Glutamatergic neuron (in vitro differentiated cells): ENCODE measurements around the gene CHAC2. TPM values are rescaled to one million over a fixed set of nuclear protein-coding genes. Genes with fewer than 3 reads are reported as not detected.

Experiments used
- DNase-seq: peaks from one replicate; pipeline ENCODE4 v3.0.0; 2022
- H3K27ac Mint-ChIP-seq: one replicate; pipeline ENCODE4 v1.8.0; 2020; ENCODE audit warnings: mild to moderate bottlenecking, mixed read lengths, inconsistent platforms; ENCODE audit not compliant: unreplicated experiment
- H3K27me3 Mint-ChIP-seq: one replicate; pipeline ENCODE4 v1.8.0; 2020; ENCODE audit warnings: mild to moderate bottlenecking, moderate library complexity, mixed read lengths, inconsistent platforms; ENCODE audit not compliant: unreplicated experiment
- H3K36me3 Mint-ChIP-seq: one replicate; pipeline ENCODE4 v1.8.0; 2020; ENCODE audit warnings: mild to moderate bottlenecking, mixed read lengths, inconsistent platforms; ENCODE audit not compliant: unreplicated experiment
- H3K4me1 Mint-ChIP-seq: one replicate; pipeline ENCODE4 v1.8.0; 2020; ENCODE audit warnings: mild to moderate bottlenecking, low read depth, mixed read lengths, inconsistent platforms; ENCODE audit not compliant: unreplicated experiment
- H3K4me3 Mint-ChIP-seq: one replicate; pipeline ENCODE4 v1.8.0; 2020; ENCODE audit warnings: mild to moderate bottlenecking, mixed read lengths, inconsistent platforms; ENCODE audit not compliant: unreplicated experiment
- H3K9me3 Mint-ChIP-seq: one replicate; pipeline ENCODE4 v1.8.0; 2020; ENCODE audit warnings: mild to moderate bottlenecking, moderate library complexity, mixed read lengths, inconsistent platforms; ENCODE audit not compliant: unreplicated experiment
- total RNA-seq: library from RNA; stranded (reverse); fragmentation: NEBNext Ultra II Directional; extraction: Animal tissue kit (Norgen Biotek cat#: 25700); gene quantifications from one replicate; pipeline ENCODE4 v1.2.1, GENCODE V29; 2021; ENCODE audit not compliant: unreplicated experiment
- TF ChIP-seq, protein P1 (sequence below): fragments of 200-600 bp; sonication (generic); IDR thresholded peaks from one replicate; pipeline ENCODE4 v1.5.0; 2021; ENCODE audit not compliant: partially characterized antibody, unreplicated experiment

The CHAC2 gene
- total RNA-seq, 1 donor from 2014 or later: 1.7 TPM

DNA sequence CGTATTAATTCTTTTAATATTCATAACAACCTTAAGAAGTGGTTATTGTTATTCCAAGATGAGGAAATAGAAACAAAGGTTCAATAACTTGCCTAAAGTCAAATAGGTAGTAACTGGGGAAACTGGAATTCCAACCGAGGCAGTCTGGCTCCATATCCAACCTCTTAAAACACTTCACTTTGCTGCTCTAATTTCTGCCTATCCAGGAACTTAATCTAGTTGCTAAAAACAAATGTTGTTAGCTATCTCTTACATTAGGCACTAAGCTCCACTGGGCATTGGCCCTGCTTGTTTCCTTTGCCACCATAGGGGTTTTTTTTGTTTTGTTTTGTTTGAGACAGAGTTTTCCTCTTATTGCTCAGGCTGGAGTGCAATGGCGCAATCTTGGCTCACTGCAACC is 44.0 kb downstream of the CHAC2 start:
- DNase-seq: no peak
- no peak overlapping the region for H3K4me3 Mint-ChIP-seq
- TF ChIP-seq, protein P1, sequence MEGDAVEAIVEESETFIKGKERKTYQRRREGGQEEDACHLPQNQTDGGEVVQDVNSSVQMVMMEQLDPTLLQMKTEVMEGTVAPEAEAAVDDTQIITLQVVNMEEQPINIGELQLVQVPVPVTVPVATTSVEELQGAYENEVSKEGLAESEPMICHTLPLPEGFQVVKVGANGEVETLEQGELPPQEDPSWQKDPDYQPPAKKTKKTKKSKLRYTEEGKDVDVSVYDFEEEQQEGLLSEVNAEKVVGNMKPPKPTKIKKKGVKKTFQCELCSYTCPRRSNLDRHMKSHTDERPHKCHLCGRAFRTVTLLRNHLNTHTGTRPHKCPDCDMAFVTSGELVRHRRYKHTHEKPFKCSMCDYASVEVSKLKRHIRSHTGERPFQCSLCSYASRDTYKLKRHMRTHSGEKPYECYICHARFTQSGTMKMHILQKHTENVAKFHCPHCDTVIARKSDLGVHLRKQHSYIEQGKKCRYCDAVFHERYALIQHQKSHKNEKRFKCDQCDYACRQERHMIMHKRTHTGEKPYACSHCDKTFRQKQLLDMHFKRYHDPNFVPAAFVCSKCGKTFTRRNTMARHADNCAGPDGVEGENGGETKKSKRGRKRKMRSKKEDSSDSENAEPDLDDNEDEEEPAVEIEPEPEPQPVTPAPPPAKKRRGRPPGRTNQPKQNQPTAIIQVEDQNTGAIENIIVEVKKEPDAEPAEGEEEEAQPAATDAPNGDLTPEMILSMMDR: no peak
- no peaks in the 10 kb centered on the region for H3K36me3 Mint-ChIP-seq
- H3K27me3 Mint-ChIP-seq: no peaks in the 10 kb centered on the region
- no peak overlapping the region for H3K27ac Mint-ChIP-seq
- H3K4me1 Mint-ChIP-seq: no peaks in the 10 kb centered on the region
- H3K9me3 Mint-ChIP-seq: no peaks in the 10 kb centered on the region

- H3K27ac Mint-ChIP-seq: no peak overlapping the region
- H3K9me3 Mint-ChIP-seq: no peaks in the 10 kb centered on the region
- H3K4me1 Mint-ChIP-seq: no peaks in the 10 kb centered on the region
- no peak for DNase-seq
- H3K36me3 Mint-ChIP-seq: no peaks in the 10 kb centered on the region
- H3K27me3 Mint-ChIP-seq: no peaks in the 10 kb centered on the region
- H3K4me3 Mint-ChIP-seq: no peak overlapping the region
- TF ChIP-seq, protein P1: no peak
Observed at GRCh38 chr2:53813151-53813550, 45.5 kb downstream of the CHAC2 start.

- no peak for DNase-seq
- TF ChIP-seq, protein P1: no peak
- no peaks in the 10 kb centered on the region for H3K4me1 Mint-ChIP-seq
- no peaks in the 10 kb centered on the region for H3K27me3 Mint-ChIP-seq
- no peaks in the 10 kb centered on the region for H3K9me3 Mint-ChIP-seq
- no peaks in the 10 kb centered on the region for H3K36me3 Mint-ChIP-seq
- no peak overlapping the region for H3K4me3 Mint-ChIP-seq
- H3K27ac Mint-ChIP-seq: no peak overlapping the region
Observed at GRCh38 chr2:53818854-53819435, 51.3 kb downstream of the CHAC2 start.

GRCh38 chr2:53819634-53820033 is 52.0 kb downstream of the CHAC2 start:
- no peaks in the 10 kb centered on the region for H3K4me1 Mint-ChIP-seq
- no peaks in the 10 kb centered on the region for H3K36me3 Mint-ChIP-seq
- H3K27me3 Mint-ChIP-seq: no peaks in the 10 kb centered on the region
- H3K27ac Mint-ChIP-seq: no peak overlapping the region
- TF ChIP-seq, protein P1: no peak
- no peak overlapping the region for H3K4me3 Mint-ChIP-seq
- no peaks in the 10 kb centered on the region for H3K9me3 Mint-ChIP-seq
- DNase-seq: no peak

- H3K27me3 Mint-ChIP-seq: no peaks in the 10 kb centered on the region
- H3K9me3 Mint-ChIP-seq: no peaks in the 10 kb centered on the region
- no peak overlapping the region for H3K27ac Mint-ChIP-seq
- no peaks in the 10 kb centered on the region for H3K4me1 Mint-ChIP-seq
- TF ChIP-seq, protein P1: no peak
- DNase-seq: no peak
- no peaks in the 10 kb centered on the region for H3K36me3 Mint-ChIP-seq
- no peak overlapping the region for H3K4me3 Mint-ChIP-seq
Observed at GRCh38 chr2:53820048-53820447, 52.4 kb downstream of the CHAC2 start.
